Left lung (tissue), 10 donors: ENCODE data around the gene MPPED2. TPM values are rescaled to one million over a fixed set of nuclear protein-coding genes. Genes with fewer than 3 reads are reported as not detected.
A peak's percentile ranks its signal among the peaks of the same experiment; 100 is the strongest.

ENCODE experiments used
- ATAC-seq: fragments of 200-7000 bp; cut with Tn5 transposase; one replicate; pipeline ENCODE4 v1.9.1; 2020; ENCODE audit warnings: moderate library complexity
- DNase-seq, 4 donors: peaks; one replicate each; pipeline ENCODE4 v3.0.0-alpha.2; 2013 to 2020
- H3K27ac ChIP-seq, 2 donors: fragments of 200-600 bp; sonication (generic) in 1 of 2; one replicate each; pipeline versions ENCODE4 v1.5.0 to v1.8.0; 2020 to 2021
- H3K27me3 ChIP-seq, 2 donors: fragments of 200-600 bp; sonication (generic) in 1 of 2; one replicate each; pipeline versions ENCODE4 v1.5.0 to v1.8.0; 2020 to 2021
- H3K36me3 ChIP-seq, 2 donors: fragments of 200-600 bp; sonication (generic) in 1 of 2; one replicate each; pipeline versions ENCODE4 v1.5.0 to v1.8.0; 2020 to 2021
- H3K4me1 ChIP-seq, 2 donors: fragments of 200-600 bp; one replicate each; pipeline ENCODE4 v1.8.0; 2021
- H3K4me3 ChIP-seq, 2 donors: fragments of 200-600 bp; sonication (generic) in 1 of 2; one replicate each; pipeline versions ENCODE4 v1.5.0 to v1.8.0; 2020 to 2021; ENCODE audit warnings: mild to moderate bottlenecking in 1 of 2
- H3K9me3 ChIP-seq, 2 donors: fragments of 200-600 bp; sonication (generic) in 1 of 2; one replicate each; pipeline versions ENCODE4 v1.5.0 to v1.8.0; 2020 to 2021
- CTCF ChIP-seq, 2 donors: fragments of 200-600 bp; sonication (generic) in 1 of 2; IDR thresholded peaks; one replicate each; pipeline versions ENCODE4 v1.5.0 to v1.8.0; 2021; ENCODE audit warnings: antibody characterized with exemption in 2 of 2
- intact Hi-C, 2 donors: fragments of 100-400 bp; cut with DNase I; formaldehyde crosslinking; loops; one replicate each; pipeline versions ENCODE4 v1.11.2 to v1.14.2; 2022
- polyA plus RNA-seq, 6 donors: library from polyadenylated mRNA; unstranded; fragments of 120-200 nt; gene quantifications; one replicate each; pipeline ENCODE4 v1.2.1, GENCODE V29; 2013; ENCODE audit not compliant: insufficient read length in 6 of 6
- total RNA-seq, 2 donors: library from RNA; stranded (reverse); fragmentation: NEBNext Ultra II Directional; extraction: Animal tissue kit (Norgen Biotek cat#: 25700); gene quantifications; one replicate each; pipeline ENCODE4 v1.2.1, GENCODE V29; 2021
- donor health status: DM: no; HTN: yes; CAD: no.
- donor health status: DM: no; HTN: no; CAD: no.

Gene MPPED2
- total and polyA plus RNA-seq, 8 donors, result 0.26 to 5.3 (median 3.2) TPM

DNA sequence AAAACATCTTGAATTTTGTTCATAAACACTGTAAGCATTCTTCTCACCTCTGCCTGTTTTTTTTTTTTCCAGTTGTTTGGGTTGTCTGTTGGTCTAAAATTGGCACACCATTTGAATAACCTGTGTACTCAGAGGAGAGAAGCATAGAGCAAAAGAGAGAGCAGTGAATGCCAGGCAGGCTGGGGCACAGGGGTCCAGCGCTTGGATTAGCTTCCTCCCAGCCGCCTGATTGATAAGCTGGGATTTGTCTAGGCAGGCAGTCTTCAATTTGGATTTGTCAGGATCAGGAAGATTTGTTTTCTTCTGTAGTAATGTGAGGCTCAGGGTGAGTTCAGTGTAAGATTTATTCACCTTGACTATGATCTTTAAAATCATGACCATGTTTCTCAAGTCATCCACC, 204.3 kb downstream of the MPPED2 start:
- no peak for ATAC-seq
- Histone ChIP-seq H3K4me3 (no peak overlapping the region), H3K27ac (no peak overlapping the region), H3K9me3 (no peaks in the 10 kb centered on the region), H3K27me3 (no peaks in the 10 kb centered on the region), H3K36me3 (no peaks in the 10 kb centered on the region), H3K4me1 (no peaks in the 10 kb centered on the region)
- DNase-seq, result no peak
- TF ChIP-seq CTCF (IDR thresholded peaks at IDR 0.05), result no peak
- intact Hi-C loops, result no loop called here

DNA sequence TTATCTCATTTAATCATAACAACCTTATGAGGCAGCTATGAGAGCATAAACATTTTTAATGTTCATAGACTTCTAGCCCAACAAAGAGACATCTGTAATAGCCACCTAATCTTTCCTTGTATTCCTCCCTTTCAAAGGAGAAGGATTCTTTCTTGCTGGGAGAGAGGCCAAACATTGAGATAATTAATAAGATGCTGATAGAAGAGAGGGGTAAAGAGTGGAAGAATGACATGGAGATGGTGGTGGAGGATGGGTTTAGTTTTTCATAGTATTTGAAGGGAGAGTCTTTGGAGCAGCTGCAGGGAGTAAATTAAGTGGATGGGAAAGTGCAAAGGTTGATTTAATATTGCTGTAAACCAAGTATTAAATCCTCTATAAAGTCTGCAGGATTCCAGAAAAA, 205.3 kb downstream of the MPPED2 start:
- peak in 1 of 4 donors; percentile 13 for DNase-seq
- intact Hi-C loops, result no loop called here
- Histone ChIP-seq H3K27ac (no peak overlapping the region), H3K36me3 (no peaks in the 10 kb centered on the region), H3K4me3 (no peak overlapping the region), H3K27me3 (no peaks in the 10 kb centered on the region), H3K9me3 (no peaks in the 10 kb centered on the region), H3K4me1 (no peaks in the 10 kb centered on the region)
- no peak for TF ChIP-seq CTCF (IDR thresholded peaks at IDR 0.05)
- no peak for ATAC-seq

DNA sequence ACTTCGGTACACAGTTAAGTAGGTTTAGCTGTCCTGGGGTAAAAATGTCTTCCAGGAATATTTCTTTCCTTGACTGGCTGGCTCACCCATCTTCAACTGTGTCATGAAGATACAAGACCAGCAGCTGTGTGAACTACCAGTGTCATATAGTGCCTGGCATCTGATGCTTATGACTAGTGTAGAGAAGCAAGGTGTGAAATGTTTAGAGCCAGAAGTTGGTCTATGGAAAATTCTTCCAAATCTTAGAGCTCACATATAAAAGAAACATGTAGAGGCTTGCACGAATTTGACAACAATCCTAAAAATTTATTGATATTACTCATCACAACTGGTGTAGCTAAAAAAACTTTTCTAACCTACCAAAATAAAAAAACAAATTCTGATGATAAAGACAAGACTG, 208.8 kb downstream of the MPPED2 start:
- TF ChIP-seq CTCF (IDR thresholded peaks at IDR 0.05), result no peak
- DNase-seq (no peak), ATAC-seq (no peak)
- Histone ChIP-seq H3K9me3 (no peaks in the 10 kb centered on the region), H3K36me3 (no peaks in the 10 kb centered on the region), H3K4me1 (no peaks in the 10 kb centered on the region), H3K27ac (no peak overlapping the region), H3K27me3 (no peaks in the 10 kb centered on the region), H3K4me3 (no peak overlapping the region)
- intact Hi-C loops, result no loop called here

DNA sequence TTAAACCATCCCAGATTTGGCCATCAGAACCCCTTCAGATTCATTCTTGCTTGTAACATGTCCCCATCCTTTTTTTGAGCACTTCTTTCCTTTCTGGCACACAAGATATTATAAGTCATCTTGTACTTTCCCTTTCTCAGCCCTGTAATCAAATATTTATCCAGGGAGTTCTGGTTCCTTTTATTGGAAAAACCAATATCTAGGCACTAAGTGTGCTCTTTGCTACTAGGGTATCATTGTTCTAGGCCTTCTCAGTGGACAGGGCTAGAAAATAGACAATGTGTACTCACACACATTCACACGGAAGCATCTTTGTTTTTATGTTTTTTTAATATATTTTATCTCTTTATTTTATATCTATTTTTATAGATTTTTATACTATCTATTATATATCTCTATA, 216.0 kb downstream of the MPPED2 start:
- intact Hi-C loops, result no loop called here
- TF ChIP-seq CTCF (IDR thresholded peaks at IDR 0.05), result no peak
- Histone ChIP-seq H3K9me3 (no peaks in the 10 kb centered on the region), H3K27me3 (no peaks in the 10 kb centered on the region), H3K27ac (no peak overlapping the region), H3K4me1 (no peaks in the 10 kb centered on the region), H3K36me3 (no peaks in the 10 kb centered on the region), H3K4me3 (no peak overlapping the region)
- no peak for DNase-seq
- ATAC-seq, result no peak

GRCh38 chr11:30368394-30368793, 217.8 kb downstream of the MPPED2 start:
- Histone ChIP-seq H3K4me1 (no peaks in the 10 kb centered on the region), H3K27me3 (no peaks in the 10 kb centered on the region), H3K36me3 (no peaks in the 10 kb centered on the region), H3K9me3 (no peaks in the 10 kb centered on the region), H3K27ac (no peak overlapping the region), H3K4me3 (no peak overlapping the region)
- DNase-seq (no peak), ATAC-seq (no peak)
- intact Hi-C loops, result no loop called here
- no peak for TF ChIP-seq CTCF (IDR thresholded peaks at IDR 0.05)
